Naive thymus-derived CD4-positive, alpha-beta T cell (primary cell): Measurements from ENCODE around the gene GPC3. TPM values are rescaled to one million over a fixed set of nuclear protein-coding genes. Genes with fewer than 3 reads are reported as not detected.

Experiments
- ATAC-seq: fragments of 150-1000 bp; cut with Tn5 transposase; 2 replicates; pipeline ENCODE4 v1.10.0; 2021; ENCODE audit warnings: mild to moderate bottlenecking, moderate library complexity
- CTCF ChIA-PET: fragments of 350-600 bp; sonication (Branson Sonifier 250); formaldehyde crosslinking; loops from one replicate; lab custom pipeline; 2021; ENCODE audit warnings: antibody characterized with exemption; lab: Charles Lee
- POLR2A ChIA-PET: fragments of 350-600 bp; sonication (Branson Sonifier 250); formaldehyde crosslinking; loops from one replicate; lab custom pipeline; 2021; ENCODE audit warnings: antibody characterized with exemption, inconsistent platforms; lab: Charles Lee
- DNase-seq, 9 donors: peaks; one replicate each; pipeline versions ENCODE4 v3.0.0 to v3.0.0-alpha.2; 2020 to 2022; ENCODE audit warnings: mixed read lengths in 1 of 9
- H3K27ac ChIP-seq: one replicate; pipeline ENCODE4 v1.7.0; 2013; ENCODE audit warnings: mild to moderate bottlenecking, low read depth, low read length, moderate library complexity
- H3K27me3 ChIP-seq, 2 donors: one replicate each; pipeline ENCODE4 v1.7.0; 2013; ENCODE audit warnings: low read length in 2 of 2, mild to moderate bottlenecking in 2 of 2, moderate library complexity in 2 of 2; ENCODE audit not compliant: control insufficient read depth in 2 of 2, insufficient read depth in 2 of 2
- H3K36me3 ChIP-seq, 3 experiments: 1 replicate in 2 of 3; 2 replicates in 1 of 3; pipeline ENCODE4 v1.7.0; 2013; ENCODE audit warnings: low read length in 3 of 3, mild to moderate bottlenecking in 3 of 3, moderate library complexity in 1 of 3; ENCODE audit not compliant: insufficient read depth in 3 of 3, control insufficient read depth in 2 of 3
- H3K4me1 ChIP-seq, 2 donors: one replicate each; pipeline ENCODE4 v1.7.0; 2013; ENCODE audit warnings: low read length in 2 of 2, mild to moderate bottlenecking in 2 of 2, moderate library complexity in 1 of 2; ENCODE audit not compliant: control insufficient read depth in 2 of 2, insufficient read depth in 2 of 2
- H3K4me3 ChIP-seq: 2 replicates; pipeline ENCODE4 v1.7.0; 2013; ENCODE audit warnings: mild to moderate bottlenecking, low read length
- H3K9me3 ChIP-seq, 3 experiments: 1 replicate in 2 of 3; 2 replicates in 1 of 3; pipeline ENCODE4 v1.7.0; 2013; ENCODE audit warnings: low read length in 3 of 3; ENCODE audit not compliant: control insufficient read depth in 2 of 3
- H3K27ac Mint-ChIP-seq, 9 donors: one replicate each; pipeline ENCODE4 v1.8.0; 2020 to 2022; ENCODE audit warnings: mixed read lengths in 9 of 9, mild to moderate bottlenecking in 8 of 9, moderate library complexity in 5 of 9, inconsistent platforms in 2 of 9
- H3K27me3 Mint-ChIP-seq, 5 donors: one replicate each; pipeline ENCODE4 v1.8.0; 2021 to 2022; ENCODE audit warnings: mixed read lengths in 5 of 5, mild to moderate bottlenecking in 1 of 5
- H3K36me3 Mint-ChIP-seq, 5 donors: one replicate each; pipeline ENCODE4 v1.8.0; 2020 to 2022; ENCODE audit warnings: mixed read lengths in 5 of 5, mild to moderate bottlenecking in 3 of 5, inconsistent platforms in 1 of 5
- H3K4me1 Mint-ChIP-seq, 7 donors: one replicate each; pipeline ENCODE4 v1.8.0; 2020 to 2022; ENCODE audit warnings: mixed read lengths in 7 of 7, mild to moderate bottlenecking in 3 of 7, inconsistent platforms in 1 of 7
- H3K4me3 Mint-ChIP-seq, 10 donors: one replicate each; pipeline ENCODE4 v1.8.0; 2020 to 2022; ENCODE audit warnings: mild to moderate bottlenecking in 10 of 10, mixed read lengths in 10 of 10, moderate library complexity in 6 of 10, inconsistent platforms in 2 of 10
- H3K9me3 Mint-ChIP-seq, 11 donors: one replicate each; pipeline ENCODE4 v1.8.0; 2020 to 2022; ENCODE audit warnings: mixed read lengths in 11 of 11, mild to moderate bottlenecking in 4 of 11, inconsistent platforms in 1 of 11, moderate library complexity in 1 of 11
- intact Hi-C, 2 donors: fragments of 100-400 bp; cut with micrococcal nuclease; formaldehyde crosslinking; loops; one replicate each; pipeline ENCODE4 v1.15.1; 2023
- polyA plus RNA-seq, 2 donors: library from polyadenylated mRNA; unstranded; fragments of 300-500 nt; fragmentation: Illumina TruSeq; gene quantifications; one replicate each; pipeline ENCODE4 v1.2.3, GENCODE V29; 2021
- total RNA-seq, 6 experiments: library from RNA in 5 of 6; stranded (reverse) in 5 of 6; gene quantifications; 1 replicate in 5 of 6; 2 replicates in 1 of 6; pipeline ENCODE4 v1.2.3 and lab custom pipeline; 2021 to 2026

The GPC3 gene
- total and polyA plus RNA-seq, 7 experiments from 2014 or later: 0.24 to 6.0 (median 0.65) TPM

DNA sequence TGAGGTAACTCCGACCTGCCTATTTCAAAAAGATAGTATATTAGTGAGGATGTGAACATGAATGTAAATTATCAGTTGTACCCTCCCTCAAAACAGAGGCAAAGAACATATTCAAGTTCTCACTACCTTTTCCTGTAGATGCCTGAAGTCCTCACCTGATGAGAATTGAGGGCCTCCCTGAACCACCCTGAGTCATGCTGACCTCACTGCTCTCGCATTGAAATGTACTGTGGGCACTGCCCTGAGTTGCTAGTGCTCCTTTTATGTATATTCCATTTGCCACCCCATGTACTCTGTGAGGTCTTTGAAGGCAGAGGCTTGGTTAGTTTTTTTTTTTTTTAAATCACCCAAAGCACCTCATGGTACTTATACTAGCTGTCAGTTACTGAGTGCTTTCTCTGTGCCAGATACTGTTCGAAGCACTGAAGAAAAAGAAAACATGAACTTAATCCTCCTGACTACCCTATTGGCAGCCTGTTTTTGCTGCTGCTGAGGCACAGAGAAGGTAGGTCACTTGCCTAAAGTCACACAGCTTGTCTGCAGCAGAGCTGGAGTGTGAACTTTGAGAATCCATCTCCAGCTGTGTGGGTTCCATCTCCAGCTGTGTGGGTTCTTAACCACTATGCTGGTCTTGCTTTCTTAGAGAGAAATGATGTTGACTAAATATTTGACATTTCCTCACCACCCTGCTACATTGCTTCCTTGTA lies 317.0 kb downstream of the GPC3 start:
- Mint-ChIP-seq H3K27me3 (no peaks in the 10 kb centered on the region), H3K4me1 (no peaks in the 10 kb centered on the region)
- CTCF ChIA-PET: interaction anchor here (0.8 kb wide), 1 partner anchor 1032 kb away, joined by 3 read pairs; no protein-coding TSS in a partner anchor

DNA sequence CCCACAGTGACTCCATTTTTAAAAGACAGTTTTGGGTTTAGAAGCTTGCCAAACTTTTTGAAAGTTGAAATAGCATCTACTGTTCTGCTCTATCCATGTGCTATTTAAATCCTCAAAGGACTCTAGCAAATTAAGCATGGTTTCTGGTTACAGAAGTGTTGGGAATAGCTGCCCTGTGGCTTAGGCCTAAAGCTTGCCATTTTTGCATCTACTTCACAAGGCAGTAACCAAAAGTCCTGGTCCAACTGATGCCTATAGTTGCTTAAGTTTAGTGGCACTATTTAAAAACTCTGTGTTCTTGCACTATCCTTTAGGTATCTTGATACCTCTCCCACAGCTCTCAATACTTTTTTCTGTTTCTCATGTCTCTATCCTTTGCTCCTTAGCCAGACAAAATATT lies 319.1 kb downstream of the GPC3 start:
- no peak for DNase-seq
- Mint-ChIP-seq H3K27ac (no peak overlapping the region), H3K4me1 (no peaks in the 10 kb centered on the region), H3K27me3 (no peaks in the 10 kb centered on the region), H3K36me3 (no peaks in the 10 kb centered on the region), H3K9me3 (no peaks in the 10 kb centered on the region), H3K4me3 (no peak overlapping the region)
- no peaks in the 10 kb centered on the region for H3K9me3 ChIP-seq
- H3K27me3 ChIP-seq: no peaks in the 10 kb centered on the region
- ChIA-PET POLR2A (no interaction called here), CTCF (no interaction called here)
- no peaks in the 10 kb centered on the region for H3K4me1 ChIP-seq
- no peak for ATAC-seq
- no peak overlapping the region for H3K4me3 ChIP-seq
- intact Hi-C loops: no loop called here
- no peak overlapping the region for H3K27ac ChIP-seq
- H3K36me3 ChIP-seq: no peaks in the 10 kb centered on the region

More for the DNA sequence above, 317.0 kb downstream of the GPC3 start:
- Histone ChIP-seq H3K4me1 (no peaks in the 10 kb centered on the region), H3K27ac (no peak overlapping the region), H3K36me3 (no peaks in the 10 kb centered on the region), H3K4me3 (no peak overlapping the region), H3K27me3 (no peaks in the 10 kb centered on the region), H3K9me3 (no peaks in the 10 kb centered on the region)
- Mint-ChIP-seq H3K4me3 (no peak overlapping the region), H3K36me3 (no peaks in the 10 kb centered on the region), H3K9me3 (no peaks in the 10 kb centered on the region), H3K27ac (no peak overlapping the region)
- POLR2A ChIA-PET: no interaction called here
- ATAC-seq: no peak
- intact Hi-C loops: no loop called here
- DNase-seq: no peak

GRCh38 chrX:133661962-133662839 lies 323.2 kb downstream of the GPC3 start:
- Histone ChIP-seq H3K27me3 (no peaks in the 10 kb centered on the region), H3K4me3 (no peak overlapping the region), H3K4me1 (no peaks in the 10 kb centered on the region), H3K27ac (no peak overlapping the region), H3K9me3 (no peaks in the 10 kb centered on the region), H3K36me3 (no peaks in the 10 kb centered on the region)
- Mint-ChIP-seq H3K4me1 (no peaks in the 10 kb centered on the region), H3K4me3 (no peak overlapping the region), H3K36me3 (peaks cover 0 to 4% (median 0%) of the 10 kb centered on the region in 5 donors), H3K27me3 (no peaks in the 10 kb centered on the region), H3K9me3 (no peaks in the 10 kb centered on the region), H3K27ac (no peak overlapping the region)
- POLR2A ChIA-PET: interaction anchor here (0.6 kb wide), 1 partner anchor 220 kb away, joined by 4 read pairs; no protein-coding TSS in a partner anchor
- no peak for DNase-seq
- CTCF ChIA-PET: interaction anchor here (0.8 kb wide), 1 partner anchor 694 kb away, joined by 4 read pairs; no protein-coding TSS in a partner anchor
- no peak for ATAC-seq
- intact Hi-C loops: no loop called here

GRCh38 chrX:133660281-133660680 lies 325.1 kb downstream of the GPC3 start:
- H3K4me1 ChIP-seq: no peaks in the 10 kb centered on the region
- no peak overlapping the region for H3K4me3 ChIP-seq
- H3K36me3 ChIP-seq: no peaks in the 10 kb centered on the region
- intact Hi-C loops: no loop called here
- Mint-ChIP-seq H3K4me1 (no peaks in the 10 kb centered on the region), H3K4me3 (no peak overlapping the region), H3K27ac (no peak overlapping the region), H3K27me3 (no peaks in the 10 kb centered on the region), H3K9me3 (no peaks in the 10 kb centered on the region), H3K36me3 (peaks cover 0 to 4% (median 0%) of the 10 kb centered on the region in 5 donors)
- H3K9me3 ChIP-seq: no peaks in the 10 kb centered on the region
- ChIA-PET POLR2A (no interaction called here), CTCF (no interaction called here)
- DNase-seq: no peak
- H3K27ac ChIP-seq: no peak overlapping the region
- H3K27me3 ChIP-seq: no peaks in the 10 kb centered on the region
- ATAC-seq: no peak

DNA sequence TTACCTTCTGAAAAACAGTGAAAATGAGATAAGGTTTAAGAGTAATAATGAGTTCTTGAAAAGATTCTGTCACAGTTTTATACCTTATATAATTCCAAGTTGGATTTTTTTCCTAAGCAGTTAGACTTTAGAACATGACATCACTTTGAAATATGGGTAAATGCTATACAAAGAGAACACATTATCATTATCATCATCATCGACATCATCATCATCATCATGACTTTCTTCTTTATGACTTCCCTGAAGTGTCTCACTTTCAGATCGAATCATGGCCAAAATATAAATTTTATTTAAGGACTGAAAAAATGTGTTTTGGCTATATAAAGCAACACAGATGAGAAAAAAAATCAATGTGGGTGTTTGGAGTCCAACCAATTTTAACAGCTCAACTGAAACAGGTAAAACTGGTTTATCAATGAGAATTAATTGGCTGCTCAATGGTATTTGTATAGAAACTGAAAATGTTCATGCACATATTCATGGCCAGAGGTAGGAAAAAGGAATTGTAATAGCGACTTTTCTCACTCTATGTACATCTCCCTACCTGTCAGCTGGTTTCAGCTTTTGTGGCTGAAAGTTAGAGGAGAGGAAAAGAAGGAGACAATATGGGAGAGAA lies 327.0 kb downstream of the GPC3 start:
- no peak overlapping the region for H3K4me3 Mint-ChIP-seq
- ATAC-seq: no peak

DNA sequence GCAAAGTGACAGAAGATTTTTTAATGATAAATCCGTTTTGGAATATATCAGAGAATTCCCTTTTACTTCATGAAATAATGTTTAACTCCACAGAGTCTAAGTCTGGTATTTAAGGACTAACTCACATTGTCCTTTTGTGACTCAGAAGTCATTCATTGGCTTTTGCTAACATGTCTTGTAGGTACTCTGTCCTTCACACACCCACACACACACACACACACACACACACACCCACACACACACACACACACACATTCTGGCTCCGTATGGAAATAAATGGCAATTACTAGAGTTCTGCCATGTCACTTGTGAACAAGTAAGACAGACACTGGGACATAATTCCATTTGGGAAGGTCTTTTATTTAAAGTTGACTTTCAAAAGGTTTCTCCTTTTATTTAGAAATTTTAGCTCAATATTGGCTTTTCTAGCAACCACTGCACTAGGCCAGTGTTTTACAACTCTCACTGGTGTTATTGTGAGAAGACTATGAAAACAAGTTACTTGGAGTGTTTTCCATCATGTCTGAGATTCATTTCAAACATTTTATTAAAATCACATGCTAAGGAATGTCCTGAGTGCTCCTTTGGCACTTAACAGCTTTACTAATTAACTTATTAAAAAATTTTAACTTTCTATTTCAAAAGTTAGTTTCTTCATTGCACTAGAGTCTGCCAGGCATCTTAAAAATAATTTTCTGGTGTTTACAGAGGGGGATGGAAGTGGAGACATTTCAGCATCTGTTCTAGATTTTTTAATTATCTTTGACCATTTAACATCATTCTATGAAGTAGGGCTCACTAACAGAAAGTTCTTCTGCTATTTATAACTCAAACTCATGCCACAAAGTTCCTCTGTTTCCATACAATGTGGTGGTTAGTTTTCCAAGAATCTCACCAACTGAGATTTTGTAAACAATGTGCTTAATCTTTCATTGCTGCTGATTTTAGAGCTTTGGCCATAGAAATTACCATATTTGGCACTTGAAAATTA lies 329.8 kb downstream of the GPC3 start:
- Mint-ChIP-seq H3K9me3 (no peaks in the 10 kb centered on the region), H3K4me1 (no peaks in the 10 kb centered on the region), H3K36me3 (peaks cover 0 to 3% (median 0%) of the 10 kb centered on the region in 5 donors), H3K27ac (no peak overlapping the region), H3K27me3 (no peaks in the 10 kb centered on the region), H3K4me3 (no peak overlapping the region)
- Histone ChIP-seq H3K36me3 (no peaks in the 10 kb centered on the region), H3K4me3 (no peak overlapping the region), H3K4me1 (no peaks in the 10 kb centered on the region), H3K9me3 (no peaks in the 10 kb centered on the region), H3K27ac (no peak overlapping the region), H3K27me3 (no peaks in the 10 kb centered on the region)
- ChIA-PET CTCF (no interaction called here), POLR2A (no interaction called here)
- DNase-seq (no peak), ATAC-seq (no peak)
- intact Hi-C loops: no loop called here

More for the DNA sequence above, 327.0 kb downstream of the GPC3 start:
- no peak overlapping the region for H3K4me3 ChIP-seq
- no peaks in the 10 kb centered on the region for H3K27me3 ChIP-seq
- POLR2A ChIA-PET: no interaction called here
- H3K36me3 Mint-ChIP-seq: peaks cover 0 to 4% (median 0%) of the 10 kb centered on the region in 5 donors
- no peak for DNase-seq
- H3K36me3 ChIP-seq: no peaks in the 10 kb centered on the region
- no peaks in the 10 kb centered on the region for H3K27me3 Mint-ChIP-seq
- H3K9me3 ChIP-seq: no peaks in the 10 kb centered on the region
- no peaks in the 10 kb centered on the region for H3K9me3 Mint-ChIP-seq
- no peak overlapping the region for H3K27ac ChIP-seq
- CTCF ChIA-PET: no interaction called here
- H3K4me1 ChIP-seq: no peaks in the 10 kb centered on the region
- intact Hi-C loops: no loop called here
- no peak overlapping the region for H3K27ac Mint-ChIP-seq
- H3K4me1 Mint-ChIP-seq: no peaks in the 10 kb centered on the region
